IMR-90 (cell line): Measurements from ENCODE around the gene DMAC2L. TPM values are rescaled to one million over a fixed set of nuclear protein-coding genes. Genes with fewer than 3 reads are reported as not detected.

Source experiments
- ATAC-seq: fragments of 200-7000 bp; cut with Tn5 transposase; 2 replicates; pipeline ENCODE4 v1.9.1; 2020; ENCODE audit warnings: low read depth, mild to moderate bottlenecking, moderate library complexity
- BruUV-seq: library from RNA; stranded (reverse); fragments of 400-500 nt; replicated peaks from 2 replicates; lab custom pipeline; 2021; lab: Mats Ljungman, UMichigan
- CTCF ChIA-PET: fragments of 300-600 bp; formaldehyde crosslinking; extraction: SDS; loops from one replicate; lab custom pipeline; 2021; ENCODE audit warnings: antibody characterized with exemption; lab: Yijun Ruan, JAX
- POLR2A ChIA-PET: fragments of 300-600 bp; sonication (Branson Sonifier 250); formaldehyde crosslinking; loops from one replicate; lab custom pipeline; 2022; ENCODE audit warnings: antibody characterized with exemption; ENCODE audit not compliant: unreplicated experiment; lab: Charles Lee
- DNase-seq: peaks from one replicate; pipeline ENCODE4 v3.0.0; 2013
- H2AFZ ChIP-seq: replicated peaks from 2 replicates; pipeline ENCODE3; 2013; ENCODE audit warnings: low read length, mild to moderate bottlenecking; ENCODE audit not compliant: poor library complexity
- H2AK5ac ChIP-seq: 2 replicates; pipeline ENCODE4 v1.6.1; 2013; ENCODE audit warnings: low read depth, low read length, inconsistent platforms
- H2AK9ac ChIP-seq: replicated peaks from 2 replicates; pipeline ENCODE3; 2013; ENCODE audit warnings: mild to moderate bottlenecking, low read depth, low read length, moderate library complexity; ENCODE audit not compliant: poor library complexity
- H2BK120ac ChIP-seq: 2 replicates; pipeline ENCODE4 v1.6.1; 2013; ENCODE audit warnings: low read depth, low read length, inconsistent platforms
- H2BK15ac ChIP-seq: 3 replicates; pipeline ENCODE4 v1.6.1; 2013; ENCODE audit warnings: low read depth, low read length, inconsistent platforms
- H2BK20ac ChIP-seq: 2 replicates; pipeline ENCODE4 v1.6.1; 2013; ENCODE audit warnings: low read depth, mild to moderate bottlenecking, inconsistent platforms, low read length, moderate library complexity
- H2BK5ac ChIP-seq: 2 replicates; pipeline ENCODE4 v1.6.1; 2013; ENCODE audit warnings: mild to moderate bottlenecking, low read depth, low read length, inconsistent platforms; ENCODE audit not compliant: poor library complexity, severe bottlenecking
- H3K14ac ChIP-seq: replicated peaks from 2 replicates; pipeline ENCODE4 v1.6.1; 2013; ENCODE audit warnings: low read depth, low read length, inconsistent platforms
- H3K18ac ChIP-seq: 2 replicates; pipeline ENCODE4 v1.6.1; 2013; ENCODE audit warnings: low read depth, low read length, control low read depth
- H3K23ac ChIP-seq: 2 replicates; pipeline ENCODE4 v1.6.1; 2013; ENCODE audit warnings: low read depth, low read length, inconsistent platforms
- H3K27ac ChIP-seq: 2 replicates; pipeline ENCODE4 v1.5.1; 2013; ENCODE audit warnings: mild to moderate bottlenecking, control low read depth, low read length; ENCODE audit not compliant: insufficient read depth
- H3K27me3 ChIP-seq: 2 replicates; pipeline ENCODE4 v1.6.1; 2013; ENCODE audit warnings: low read length; ENCODE audit not compliant: control insufficient read depth, insufficient read depth
- H3K36me3 ChIP-seq: 2 replicates; pipeline ENCODE4 v1.6.1; 2013; ENCODE audit warnings: low read length, mixed read lengths; ENCODE audit not compliant: control insufficient read depth, insufficient read depth
- H3K4ac ChIP-seq: 2 replicates; pipeline ENCODE4 v1.6.1; 2013; ENCODE audit warnings: low read depth, low read length, inconsistent platforms
- H3K4me1 ChIP-seq: 2 replicates; pipeline ENCODE4 v1.6.1; 2013; ENCODE audit warnings: low read length, mixed read lengths; ENCODE audit not compliant: control insufficient read depth, insufficient read depth
- H3K4me2 ChIP-seq: 2 replicates; pipeline ENCODE4 v1.6.1; 2013; ENCODE audit warnings: low read depth, mild to moderate bottlenecking, control low read depth, low read length, moderate library complexity
- H3K4me3 ChIP-seq: 2 replicates; pipeline ENCODE4 v1.5.1; 2013; ENCODE audit warnings: low read depth, mild to moderate bottlenecking, control low read depth, low read length, moderate library complexity; ENCODE audit not compliant: insufficient read depth
- H3K56ac ChIP-seq: 2 replicates; pipeline ENCODE4 v1.6.1; 2013; ENCODE audit warnings: low read length, inconsistent platforms; ENCODE audit not compliant: insufficient read depth; ENCODE audit errors: extremely low read depth
- H3K79me1 ChIP-seq, 2 experiments: 2 replicates each; pipeline ENCODE4 v1.6.1; 2013; ENCODE audit warnings: low read length in 2 of 2, inconsistent platforms in 1 of 2, low read depth in 1 of 2
- H3K9ac ChIP-seq: 2 replicates; pipeline ENCODE4 v1.6.1; 2013; ENCODE audit warnings: low read depth, low read length, control low read depth
- H3K9me1 ChIP-seq: 2 replicates; pipeline ENCODE4 v1.6.1; 2013; ENCODE audit warnings: low read length, inconsistent platforms; ENCODE audit not compliant: insufficient read depth
- H3K9me3 ChIP-seq: 2 replicates; pipeline ENCODE4 v1.6.1; 2013; ENCODE audit warnings: low read length; ENCODE audit not compliant: control insufficient read depth, insufficient read depth
- H4K20me1 ChIP-seq: 2 replicates; pipeline ENCODE4 v1.6.1; 2013; ENCODE audit warnings: low read length, inconsistent platforms; ENCODE audit not compliant: insufficient read depth
- H4K5ac ChIP-seq: 2 replicates; pipeline ENCODE4 v1.6.1; 2013; ENCODE audit warnings: mild to moderate bottlenecking, low read depth, low read length, control low read depth
- H4K8ac ChIP-seq, 2 experiments: 2 replicates each; pipeline ENCODE4 v1.6.1; 2013; ENCODE audit warnings: low read depth in 2 of 2, low read length in 2 of 2, control low read depth in 1 of 2, inconsistent platforms in 1 of 2
- H4K91ac ChIP-seq: 2 replicates; pipeline ENCODE4 v1.6.1; 2013; ENCODE audit warnings: low read depth, low read length, inconsistent platforms; ENCODE audit not compliant: insufficient read depth
- BHLHE40 ChIP-seq: fragments of 150-350 bp; IDR thresholded peaks from 2 replicates; pipeline ENCODE4 v1.6.1; 2016; ENCODE audit warnings: mild to moderate bottlenecking, low read depth, low read length
- CEBPB ChIP-seq: IDR thresholded peaks from 2 replicates; pipeline ENCODE4 v1.6.1; 2012; ENCODE audit warnings: low read depth, low read length, improper control_type of control experiment
- CHD1 ChIP-seq: IDR thresholded peaks from 2 replicates; pipeline ENCODE4 v1.6.1; 2012; ENCODE audit warnings: low read depth, low read length, improper control_type of control experiment
- CTCF ChIP-seq: conservative IDR thresholded peaks from 2 replicates; pipeline ENCODE4 v1.5.1; 2012; ENCODE audit warnings: mild to moderate bottlenecking, low read depth, low read length, improper control_type of control experiment
- ELK1 ChIP-seq: fragments of 150-350 bp; IDR thresholded peaks from 2 replicates; pipeline ENCODE4 v1.6.1; 2016; ENCODE audit warnings: low read depth, mild to moderate bottlenecking, low read length, moderate library complexity, borderline replicate concordance
- FOS ChIP-seq: fragments of 150-350 bp; IDR thresholded peaks from 2 replicates; pipeline ENCODE4 v1.6.1; 2016; ENCODE audit warnings: low read depth, low read length
- MAFK ChIP-seq: IDR thresholded peaks from 2 replicates; pipeline ENCODE4 v1.6.1; 2012; ENCODE audit warnings: low read depth, low read length, improper control_type of control experiment
- MAZ ChIP-seq: IDR thresholded peaks from 2 replicates; pipeline ENCODE4 v1.6.1; 2012; ENCODE audit warnings: low read depth, mild to moderate bottlenecking, low read length, improper control_type of control experiment, moderate library complexity, borderline replicate concordance
- MXI1 ChIP-seq: IDR thresholded peaks from 2 replicates; pipeline ENCODE4 v1.6.1; 2012; ENCODE audit warnings: low read depth, mild to moderate bottlenecking, low read length, moderate library complexity, borderline replicate concordance
- NFE2L2 ChIP-seq: fragments of 150-350 bp; IDR thresholded peaks from 2 replicates; pipeline ENCODE4 v1.6.1; 2016; ENCODE audit warnings: low read depth, mild to moderate bottlenecking, low read length
- POLR2A ChIP-seq: IDR thresholded peaks from 2 replicates; pipeline ENCODE4 v1.6.1; 2012; ENCODE audit warnings: mild to moderate bottlenecking, low read depth, low read length
- RAD21 ChIP-seq: IDR thresholded peaks from 2 replicates; pipeline ENCODE4 v1.6.1; 2012; ENCODE audit warnings: low read length, improper control_type of control experiment
- RCOR1 ChIP-seq: IDR thresholded peaks from 2 replicates; pipeline ENCODE4 v1.6.1; 2012; ENCODE audit warnings: mild to moderate bottlenecking, low read length, improper control_type of control experiment; ENCODE audit not compliant: insufficient replicate concordance
- RFX5 ChIP-seq: IDR thresholded peaks from 2 replicates; pipeline ENCODE4 v1.8.0; 2012; ENCODE audit warnings: low read depth, mild to moderate bottlenecking, low read length, moderate library complexity
- SMC3 ChIP-seq: fragments of 150-350 bp; IDR thresholded peaks from 2 replicates; pipeline ENCODE4 v1.6.1; 2016; ENCODE audit warnings: low read depth, mild to moderate bottlenecking, antibody characterized with exemption, low read length, moderate library complexity
- USF2 ChIP-seq: fragments of 150-350 bp; IDR thresholded peaks from 2 replicates; pipeline ENCODE4 v1.6.1; 2017; ENCODE audit warnings: mild to moderate bottlenecking, antibody characterized with exemption, low read length, low read depth
- WGBS, 2 experiments: methylation state at CpG; one replicate each; pipeline versions ENCODE4 v1.1.5 to v1.1.7; 2013; ENCODE audit warnings: missing lambda C conversion rate in 2 of 2; ENCODE audit not compliant: insufficient read length in 1 of 2; ENCODE audit errors: extremely low coverage in 2 of 2; 5-methylcytosine and 5-hydroxymethylcytosine counted together
- dilution Hi-C: fragments of 300-500 bp; cut with HindIII; formaldehyde crosslinking; loops from one replicate; pipeline ENCODE4 v1.14.3; 2018; ENCODE audit warnings: low sequenced_read_pairs; ENCODE audit not compliant: unreplicated experiment
- in situ Hi-C: fragments of 300-500 bp; cut with MboI; formaldehyde crosslinking; loops from 3 replicates; pipeline ENCODE4 v1.14.3; 2019; ENCODE audit warnings: low sequenced_read_pairs, inconsistent platforms, mixed read lengths
- intact Hi-C: fragments of 100-400 bp; cut with micrococcal nuclease; formaldehyde crosslinking; loops from 2 replicates; pipeline ENCODE4 v1.10.0; 2022
- polyA plus RNA-seq, 3 experiments: library from polyadenylated mRNA; depleted of rRNA; stranded (reverse); fragments of >200 nt; gene quantifications; 2 replicates each; pipeline ENCODE4 v1.2.3, GENCODE V29; 2012; ENCODE audit warnings: low replicate concordance in 1 of 3
- total RNA-seq: library from RNA; depleted of rRNA; stranded (reverse); fragments of >200 nt; gene quantifications from 2 replicates; pipeline ENCODE4 v1.2.3, GENCODE V29; 2012

Gene DMAC2L
- total and polyA plus RNA-seq, 2 of the 4 experiments (the other 2 are of a cell fraction) = 5.0 to 6.1 TPM

- H2BK20ac ChIP-seq = no peak overlapping the region
- ChIA-PET CTCF (interaction anchor here (1.0 kb wide), 1 partner anchor 13 kb away, joined by 3 read pairs; no protein-coding TSS in a partner anchor), POLR2A (interaction anchor here (0.6 kb wide), 1 partner anchor 475 kb away, joined by 7 read pairs; no protein-coding TSS in a partner anchor)
- DNase-seq (no peak), ATAC-seq (no peak)
- BruUV-seq = no TSS peak
- H3K79me1 ChIP-seq = no peaks in the 10 kb centered on the region; a peak in 1 of 4 replicates
- H4K91ac ChIP-seq = no peak overlapping the region
- H3K23ac ChIP-seq = 0 out of 2 replicates have a peak overlapping the region, but pooled peaks have one; percentile 21
- in situ Hi-C loops = no loop called here
- 0 out of 4 replicates have a peak overlapping the region, but pooled peaks of 1 of the 2 experiments have one; percentile 0 for H4K8ac ChIP-seq
- H3K27me3 ChIP-seq = no peaks in the 10 kb centered on the region
- H2AK9ac ChIP-seq = peak overlapping the region; percentile 35
- no peak overlapping the region for H3K4me2 ChIP-seq
- H4K20me1 ChIP-seq = no peaks in the 10 kb centered on the region
- no peak overlapping the region for H2BK5ac ChIP-seq
- intact Hi-C loops = no loop called here
- H3K27ac ChIP-seq = no peak overlapping the region
- peak overlapping the region; percentile 9; the same call in 1 of the 2 replicates for H3K14ac ChIP-seq
- H3K4ac ChIP-seq = no peak overlapping the region; the same call in 1 of the 2 replicates
- H3K9me3 ChIP-seq = no peaks in the 10 kb centered on the region
- no peak overlapping the region for H2BK120ac ChIP-seq
- no peak overlapping the region for H4K5ac ChIP-seq
- no peak overlapping the region for H3K18ac ChIP-seq
- H3K9ac ChIP-seq = no peak overlapping the region
- H3K4me1 ChIP-seq = peaks cover 7% of the 10 kb centered on the region
- dilution Hi-C loops = no loop called here
- no peak for TF ChIP-seq CHD1
- no peak for TF ChIP-seq USF2
- no peak for TF ChIP-seq RCOR1
- no peak for TF ChIP-seq ELK1
- TF ChIP-seq SMC3 = no peak
- TF ChIP-seq CEBPB = no peak
- TF ChIP-seq RAD21 = no peak
- TF ChIP-seq NFE2L2 = no peak
- TF ChIP-seq MXI1 = no peak
- no peak for TF ChIP-seq BHLHE40
- no peak for TF ChIP-seq MAFK
- TF ChIP-seq MAZ = no peak
- no peak for TF ChIP-seq RFX5
- TF ChIP-seq CTCF = no peak
- TF ChIP-seq POLR2A = no peak
- no peak for TF ChIP-seq FOS
- H3K36me3 ChIP-seq = no peaks in the 10 kb centered on the region
- H3K56ac ChIP-seq = no peak overlapping the region
- 0 out of 2 replicates have a peak overlapping the region, but pooled peaks have one; percentile 9 for H2AK5ac ChIP-seq
- H2AFZ ChIP-seq = no peak overlapping the region
- no peak overlapping the region for H3K4me3 ChIP-seq
- 51% methylated on average over 4 of the region's 4 CpGs; no CpG with 5 or more reads in 1 of the 2 experiments for WGBS, 2 experiments
- H2BK15ac ChIP-seq = no peak overlapping the region
- H3K9me1 ChIP-seq = peaks cover 16% of the 10 kb centered on the region
Observed at GRCh38 chr14:50366589-50366988, 54.5 kb downstream of the DMAC2L start.
